ENCODE data around the gene PTGER1. TPM values are rescaled to one million over a fixed set of nuclear protein-coding genes. Genes with fewer than 3 reads are reported as not detected.

PTGER1 gene
- total and polyA plus RNA-seq, 9 of the 15 experiments (the other 6 are each of a cell fraction or from before 2014, with no cell fraction given): 0.06 to 0.36 (median 0.31) TPM; not detected in 5

DNA sequence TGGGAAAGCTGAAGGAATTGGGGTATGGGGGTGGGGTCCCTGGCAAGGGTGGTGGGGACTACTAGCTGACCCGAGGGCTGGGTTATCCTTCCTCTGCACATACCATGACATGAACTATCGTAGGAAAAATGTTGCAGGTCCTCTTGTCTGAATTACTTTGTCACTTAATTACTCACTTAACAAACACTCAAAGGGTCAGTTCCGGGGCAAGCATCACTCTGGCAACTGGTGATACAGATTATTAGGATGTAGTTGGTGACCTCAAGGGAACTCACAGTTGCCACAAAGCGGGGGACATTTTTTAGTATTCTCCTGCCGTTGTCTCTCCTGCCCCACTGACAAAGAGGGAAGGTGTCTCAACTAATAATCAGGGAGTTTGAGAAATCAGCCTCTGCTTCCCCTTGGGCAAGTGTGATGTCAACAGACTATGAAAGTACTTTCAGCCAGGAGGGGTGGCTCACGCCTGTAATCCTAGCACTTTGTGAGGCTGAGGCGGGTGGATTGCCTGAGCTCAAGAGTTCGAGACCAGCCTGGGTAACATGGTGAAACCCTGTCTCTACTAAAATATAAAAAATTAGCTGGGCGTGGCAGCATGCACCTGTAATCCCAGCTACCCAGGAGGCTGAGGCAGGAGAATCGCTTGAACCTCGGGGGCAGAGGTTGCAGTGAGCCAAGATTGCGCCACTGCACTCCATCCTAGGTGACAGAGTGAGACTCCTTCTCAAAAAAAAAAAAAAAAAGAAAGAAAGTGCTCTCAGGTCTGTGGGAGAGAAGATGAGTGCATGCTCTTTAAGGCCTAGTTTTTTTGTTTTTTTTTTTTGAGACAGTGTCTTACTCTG lies 32.8 kb upstream of the PTGER1 start (continued):
- TF ChIP-seq MNT (conservative IDR thresholded peaks at IDR 0.05) (0 out of 4 replicates have a peak, but pooled peaks of 1 of the 2 experiments have one; percentile 21), STAT5A (IDR thresholded peaks at IDR 0.05; ENCODE audit: borderline replicate concordance, low read length) (peak; percentile 50; the same call in 1 of the 2 replicates), EP300 (IDR thresholded peaks at IDR 0.05; ENCODE audit: low read length) (peak; percentile 89), ARID1B (IDR thresholded peaks at IDR 0.05) (peak; percentile 87), MXI1 (IDR thresholded peaks at IDR 0.05; ENCODE audit: low read depth, low read length) (0 out of 2 replicates have a peak, but pooled peaks have one; percentile 22), ZNF764 (CRISPR knock-in tag; IDR thresholded peaks at IDR 0.05; ENCODE audit: low read depth) (no peak), ZNF609 (CRISPR knock-in tag; IDR thresholded peaks at IDR 0.05; ENCODE audit: borderline replicate concordance) (no peak), BCL6 (CRISPR knock-in tag; IDR thresholded peaks at IDR 0.05) (no peak), ZBTB7A (IDR thresholded peaks at IDR 0.05; ENCODE audit: borderline replicate concordance, control insufficient read depth, low read depth, low read length) (peak; percentile 82; the same call in 1 of the 2 replicates), KDM1A (IDR thresholded peaks at IDR 0.05) (peak; percentile 91 to 92), HDGF (IDR thresholded peaks at IDR 0.05) (no peak), MBD2 (IDR thresholded peaks at IDR 0.05; ENCODE audit: borderline replicate concordance, low read depth) (no peak), CREB1 (IDR thresholded peaks at IDR 0.05) (0 out of 2 replicates have a peak, but pooled peaks have one; percentile 29), CREB1 (CRISPR knock-in tag; IDR thresholded peaks at IDR 0.05) (no peak), U2AF2 (optimal IDR thresholded peaks at IDR 0.05; ENCODE audit: low read depth, low read length) (no peak), NCOR1 (IDR thresholded peaks at IDR 0.05) (peak; percentile 82), NFIC (IDR thresholded peaks at IDR 0.05) (peak; percentile 55)
- TF ChIP-seq, protein P1, sequence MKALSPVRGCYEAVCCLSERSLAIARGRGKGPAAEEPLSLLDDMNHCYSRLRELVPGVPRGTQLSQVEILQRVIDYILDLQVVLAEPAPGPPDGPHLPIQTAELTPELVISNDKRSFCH (CRISPR knock-in tag; IDR thresholded peaks at IDR 0.05): no peak
- TF ChIP-seq, protein P1 (tag; IDR thresholded peaks at IDR 0.05): no peak
- TF ChIP-seq, protein P2, sequence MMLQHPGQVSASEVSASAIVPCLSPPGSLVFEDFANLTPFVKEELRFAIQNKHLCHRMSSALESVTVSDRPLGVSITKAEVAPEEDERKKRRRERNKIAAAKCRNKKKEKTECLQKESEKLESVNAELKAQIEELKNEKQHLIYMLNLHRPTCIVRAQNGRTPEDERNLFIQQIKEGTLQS (IDR thresholded peaks at IDR 0.05): peak; percentile 42; the same call in 1 of the 2 replicates
- TF ChIP-seq, protein P2 (CRISPR knock-in tag; conservative IDR thresholded peaks at IDR 0.05): peak; percentile 69; the same call in 1 of the 2 replicates
